H1 (cell line): ENCODE measurements around the gene PHKA2. TPM values are rescaled to one million over a fixed set of nuclear protein-coding genes. Genes with fewer than 3 reads are reported as not detected.

Source experiments
- CTCF ChIA-PET: fragments of 300-600 bp; sonication (Branson Sonifier 250); formaldehyde crosslinking; loops from one replicate; lab custom pipeline; 2021; ENCODE audit not compliant: partially characterized antibody; lab: Charles Lee
- POLR2A ChIA-PET: fragments of 300-600 bp; sonication (Branson Sonifier 250); formaldehyde crosslinking; loops from one replicate; lab custom pipeline; 2021; ENCODE audit warnings: inconsistent platforms; ENCODE audit not compliant: partially characterized antibody; lab: Charles Lee
- DNase-seq, 2 experiments: peaks; one replicate each; pipeline versions ENCODE4 v3.0.0 to v3.0.0-alpha.2; 2010 to 2022; ENCODE audit warnings: low spot score in 2 of 2, low read depth in 1 of 2, mixed read lengths in 1 of 2
- FAIRE-seq: peaks from 2 replicates; lab custom pipeline; 2011; peaks lifted over from hg19 to GRCh38; lab: Jason Lieb, UNC
- H2AFZ ChIP-seq: 2 replicates; pipeline ENCODE4 v1.8.1; 2012; ENCODE audit warnings: low read length, inconsistent platforms
- H2AK5ac ChIP-seq: 2 replicates; pipeline ENCODE4 v1.6.1; 2013; ENCODE audit warnings: low read depth, low read length
- H2BK120ac ChIP-seq: replicated peaks from 2 replicates; pipeline ENCODE3; 2013; ENCODE audit warnings: low read depth, low read length, inconsistent platforms
- H2BK12ac ChIP-seq: 2 replicates; pipeline ENCODE4 v1.6.1; 2013; ENCODE audit warnings: low read depth, low read length
- H2BK15ac ChIP-seq: 2 replicates; pipeline ENCODE4 v1.6.1; 2013; ENCODE audit warnings: low read length
- H2BK20ac ChIP-seq: 2 replicates; pipeline ENCODE4 v1.6.1; 2013; ENCODE audit warnings: low read length
- H2BK5ac ChIP-seq: 2 replicates; pipeline ENCODE4 v1.6.1; 2013; ENCODE audit warnings: low read depth, low read length
- H3K14ac ChIP-seq: 2 replicates; pipeline ENCODE4 v1.6.1; 2013; ENCODE audit warnings: inconsistent platforms; ENCODE audit not compliant: insufficient read length
- H3K18ac ChIP-seq: 2 replicates; pipeline ENCODE4 v1.6.1; 2013; ENCODE audit warnings: low read length; ENCODE audit errors: extremely low read depth
- H3K23ac ChIP-seq: 2 replicates; pipeline ENCODE4 v1.6.1; 2013; ENCODE audit warnings: inconsistent platforms; ENCODE audit not compliant: insufficient read length
- H3K23me2 ChIP-seq: 2 replicates; pipeline ENCODE4 v1.6.1; 2013; ENCODE audit warnings: low read depth, low read length
- H3K27ac ChIP-seq: 2 replicates; pipeline ENCODE4 v1.6.1; 2011; ENCODE audit warnings: low read depth, low read length, inconsistent platforms
- H3K27me3 ChIP-seq, 4 experiments: replicated peaks in 1 of 4; 1 replicate in 1 of 4; 2 replicates in 3 of 4; pipeline versions ENCODE4 v1.6.1 to v1.8.1; 2011 to 2013; ENCODE audit warnings: low read length in 3 of 4, mild to moderate bottlenecking in 3 of 4, inconsistent platforms in 2 of 4, mixed read lengths in 2 of 4, moderate library complexity in 1 of 4; ENCODE audit not compliant: control insufficient read depth in 3 of 4, insufficient read depth in 3 of 4; ENCODE audit errors: extremely low read depth in 1 of 4
- H3K36me3 ChIP-seq, 4 experiments: 2 replicates each; pipeline versions ENCODE4 v1.6.1 to v1.8.1; 2011 to 2013; ENCODE audit warnings: mild to moderate bottlenecking in 4 of 4, low read length in 3 of 4, moderate library complexity in 2 of 4, control low read depth in 1 of 4, inconsistent platforms in 1 of 4; ENCODE audit not compliant: insufficient read depth in 4 of 4, control insufficient read depth in 2 of 4
- H3K4ac ChIP-seq: replicated peaks from 2 replicates; pipeline ENCODE3; 2013; ENCODE audit warnings: low read length, low read depth, mixed read lengths, inconsistent platforms; ENCODE audit not compliant: insufficient read length
- H3K4me1 ChIP-seq, 4 experiments: replicated peaks in 1 of 4; 1 replicate in 1 of 4; 2 replicates in 3 of 4; pipeline versions ENCODE4 v1.6.1 to v1.8.1; 2011 to 2013; ENCODE audit warnings: low read length in 3 of 4, inconsistent platforms in 2 of 4, mixed read lengths in 1 of 4; ENCODE audit not compliant: insufficient read depth in 4 of 4, control insufficient read depth in 3 of 4
- H3K4me2 ChIP-seq, 2 experiments: 2 replicates each; pipeline versions ENCODE4 v1.6.1 to v1.8.1; 2011 to 2013; ENCODE audit warnings: low read depth in 2 of 2, low read length in 2 of 2, control low read depth in 1 of 2, inconsistent platforms in 1 of 2, mild to moderate bottlenecking in 1 of 2; ENCODE audit not compliant: insufficient read depth in 1 of 2
- H3K4me3 ChIP-seq, 4 experiments: fragments of 200-600, 300-600 bp in 1 of 4; sonication (generic), shearing (Covaris generic), sonication (Bioruptor Twin) in 1 of 4; 2 replicates each; pipeline versions ENCODE4 v1.5.1 to v1.8.1; 2011 to 2016; ENCODE audit warnings: low read length in 4 of 4, low read depth in 3 of 4, control low read depth in 2 of 4, inconsistent platforms in 2 of 4, mild to moderate bottlenecking in 2 of 4, mixed read lengths in 1 of 4, moderate library complexity in 1 of 4; ENCODE audit not compliant: insufficient read depth in 2 of 4; ENCODE audit errors: extremely low read depth in 1 of 4
- H3K56ac ChIP-seq: replicated peaks from 2 replicates; pipeline ENCODE3; 2013; ENCODE audit warnings: low read depth, mild to moderate bottlenecking, mixed read lengths, low read length, inconsistent platforms; ENCODE audit not compliant: insufficient read length
- H3K79me1 ChIP-seq: 2 replicates; pipeline ENCODE4 v1.6.1; 2013; ENCODE audit warnings: low read depth, low read length, control low read depth
- H3K79me2 ChIP-seq, 2 experiments: 2 replicates each; pipeline versions ENCODE4 v1.6.1 to v1.8.1; 2012 to 2013; ENCODE audit warnings: low read length in 2 of 2, mild to moderate bottlenecking in 2 of 2, inconsistent platforms in 1 of 2; ENCODE audit not compliant: insufficient read depth in 2 of 2, control insufficient read depth in 1 of 2
- H3K9ac ChIP-seq, 4 experiments: replicated peaks in 1 of 4; 1 replicate in 1 of 4; 2 replicates in 3 of 4; pipeline versions ENCODE4 v1.6.1 to v1.8.1; 2011 to 2013; ENCODE audit warnings: low read depth in 3 of 4, low read length in 3 of 4, control low read depth in 2 of 4, mild to moderate bottlenecking in 2 of 4, moderate library complexity in 2 of 4, inconsistent platforms in 1 of 4; ENCODE audit errors: extremely low read depth in 1 of 4
- H3K9me3 ChIP-seq, 2 experiments: 2 replicates each; pipeline versions ENCODE4 v1.6.1 to v1.8.1; 2012 to 2013; ENCODE audit warnings: mild to moderate bottlenecking in 2 of 2, moderate library complexity in 2 of 2, control low read depth in 1 of 2, inconsistent platforms in 1 of 2, low read depth in 1 of 2, low read length in 1 of 2, mixed read lengths in 1 of 2; ENCODE audit not compliant: insufficient read depth in 2 of 2
- H4K20me1 ChIP-seq, 2 experiments: replicated peaks in 1 of 2; 2 replicates each; pipeline versions ENCODE3 to v1.8.1; 2011 to 2013; ENCODE audit warnings: inconsistent platforms in 2 of 2, low read length in 2 of 2, mild to moderate bottlenecking in 1 of 2; ENCODE audit not compliant: insufficient read depth in 2 of 2, control insufficient read depth in 1 of 2
- H4K5ac ChIP-seq: 2 replicates; pipeline ENCODE4 v1.6.1; 2013; ENCODE audit warnings: low read length, low read depth, mixed read lengths, inconsistent platforms; ENCODE audit not compliant: insufficient read length
- H4K8ac ChIP-seq: 2 replicates; pipeline ENCODE4 v1.8.0; 2013; ENCODE audit warnings: mild to moderate bottlenecking, moderate library complexity, low read length, inconsistent platforms; ENCODE audit not compliant: insufficient read depth; ENCODE audit errors: extremely low read depth
- H4K91ac ChIP-seq: replicated peaks from 2 replicates; pipeline ENCODE3; 2013; ENCODE audit warnings: low read length, mixed read lengths, inconsistent platforms; ENCODE audit not compliant: insufficient read length
- ASH2L ChIP-seq: fragments of 200-600, 300-600 bp; sonication (generic); IDR thresholded peaks from one replicate; pipeline ENCODE4 v1.7.1; 2017; ENCODE audit warnings: low read length
- CTCF ChIP-seq, 3 experiments: IDR thresholded peaks; 1 replicate in 2 of 3; 2 replicates in 1 of 3; pipeline versions ENCODE4 v1.5.1 to v1.6.1; 2011; ENCODE audit warnings: low read length in 3 of 3, mild to moderate bottlenecking in 3 of 3, inconsistent platforms in 2 of 3, low read depth in 1 of 3, moderate library complexity in 1 of 3; ENCODE audit not compliant: insufficient read depth in 1 of 3; ENCODE audit errors: control extremely low read depth in 1 of 3
- RAD21 ChIP-seq, 2 experiments: IDR thresholded peaks in 1 of 2; conservative IDR thresholded peaks in 1 of 2; 2 replicates each; pipeline ENCODE4 v1.6.1; 2011; ENCODE audit warnings: low read depth in 2 of 2, low read length in 2 of 2, improper control_type of control experiment in 1 of 2, inconsistent platforms in 1 of 2, mild to moderate bottlenecking in 1 of 2, moderate library complexity in 1 of 2
- WGBS, 2 experiments: shearing (Covaris generic) in 1 of 2; methylation state at CpG; one replicate each; pipeline versions ENCODE4 v1.1.6 to v1.1.7; 2013 to 2015; ENCODE audit warnings: low lambda C conversion rate in 2 of 2, mixed read lengths in 2 of 2, inconsistent platforms in 1 of 2, low coverage in 1 of 2, missing lambda C conversion rate in 1 of 2; ENCODE audit not compliant: insufficient replicate concordance in 2 of 2, insufficient coverage in 1 of 2, insufficient read length in 1 of 2; ENCODE audit errors: extremely low coverage in 1 of 2, missing lambda C conversion rate in 1 of 2; 5-methylcytosine and 5-hydroxymethylcytosine counted together
- polyA plus RNA-seq, 7 experiments: library from polyadenylated mRNA; depleted of rRNA in 3 of 7; stranded (reverse) in 5 of 7; unstranded in 2 of 7; fragments of >200 nt in 5 of 7; fragments of 200-250 nt in 2 of 7; gene quantifications; 1 replicate in 5 of 7; 2 replicates in 1 of 7; 4 replicates in 1 of 7; pipeline versions ENCODE4 v1.2.1 to v1.2.3, GENCODE V29; 2011 to 2013; ENCODE audit warnings: missing spikeins in 2 of 7, mixed read lengths in 2 of 7
- total RNA-seq: library from RNA; stranded (reverse); fragmentation: NEBNext Ultra II Directional; extraction: Animal tissue kit (Norgen Biotek cat#: 25700); gene quantifications from 2 replicates; pipeline ENCODE4 v1.2.1, GENCODE V29; 2021

PHKA2 gene
- total and polyA plus RNA-seq, 2 of the 8 experiments (the other 6 are each of a cell fraction or from before 2014, with no cell fraction given), result 28.1 to 35.8 TPM

GRCh38 chrX:19017271-19017670 lies 33.4 kb upstream of the PHKA2 start:
- no peak overlapping the region for H3K4me2 ChIP-seq
- H4K5ac ChIP-seq, result no peak overlapping the region
- H3K14ac ChIP-seq, result no peak overlapping the region
- no peak overlapping the region for H2BK5ac ChIP-seq
- H4K91ac ChIP-seq, result no peak overlapping the region
- no peak overlapping the region for H3K4me3 ChIP-seq
- no peak overlapping the region for H2BK15ac ChIP-seq
- no peak overlapping the region for H2BK12ac ChIP-seq
- H3K23ac ChIP-seq, result no peak overlapping the region
- DNase-seq, result no peak
- TF ChIP-seq ASH2L, result no peak
- TF ChIP-seq CTCF (IDR thresholded peaks at IDR 0.05; ENCODE audit: control extremely low read depth in 1 of 3, insufficient read depth in 1 of 3, low read depth in 1 of 3, low read length in 3 of 3), result peak; percentile 34 to 79 (median 72)
- TF ChIP-seq RAD21 (IDR thresholded peaks at IDR 0.05 in 1 of 2, conservative IDR thresholded peaks at IDR 0.05 in 1 of 2; ENCODE audit: low read depth in 2 of 2, low read length in 2 of 2), result peak; percentile 80 to 83
- H3K18ac ChIP-seq, result no peak overlapping the region
- no peaks in the 10 kb centered on the region for H3K79me2 ChIP-seq
- H3K4me1 ChIP-seq, result no peaks in the 10 kb centered on the region
- no peaks in the 10 kb centered on the region for H3K9me3 ChIP-seq
- H3K79me1 ChIP-seq, result no peaks in the 10 kb centered on the region
- H3K9ac ChIP-seq, result no peak overlapping the region
- no peaks in the 10 kb centered on the region; a peak in 1 of 8 replicates for H3K36me3 ChIP-seq
- ChIA-PET POLR2A (interaction anchor here (1.2 kb wide), 1 partner anchor 317 kb away, joined by 4 read pairs; no protein-coding TSS in a partner anchor), CTCF (interaction anchor here (0.6 to 5.2 kb wide), 31 partner anchors 10 to 323 kb away, joined by 3 to 67 read pairs (median 4); partner anchors contain the start of gene ADGRG2)
- no peaks in the 10 kb centered on the region for H3K27me3 ChIP-seq
- no peak overlapping the region for H3K56ac ChIP-seq
- no peak overlapping the region for H2AK5ac ChIP-seq
- no peaks in the 10 kb centered on the region for H4K20me1 ChIP-seq
- H4K8ac ChIP-seq, result no peak overlapping the region
- H3K27ac ChIP-seq, result no peak overlapping the region
- H2BK20ac ChIP-seq, result no peak overlapping the region
- H3K4ac ChIP-seq, result no peak overlapping the region
- no peak overlapping the region for H2BK120ac ChIP-seq
- H2AFZ ChIP-seq, result no peak overlapping the region
- WGBS, 2 experiments, result 68% methylated on average over 3 of the region's 3 CpGs; no CpG with 5 or more reads in 1 of the 2 experiments
- peak; percentile 90 for FAIRE-seq
- no peaks in the 10 kb centered on the region for H3K23me2 ChIP-seq
